Measurements from ENCODE around the gene MAGI2.

Gene MAGI2

DNA sequence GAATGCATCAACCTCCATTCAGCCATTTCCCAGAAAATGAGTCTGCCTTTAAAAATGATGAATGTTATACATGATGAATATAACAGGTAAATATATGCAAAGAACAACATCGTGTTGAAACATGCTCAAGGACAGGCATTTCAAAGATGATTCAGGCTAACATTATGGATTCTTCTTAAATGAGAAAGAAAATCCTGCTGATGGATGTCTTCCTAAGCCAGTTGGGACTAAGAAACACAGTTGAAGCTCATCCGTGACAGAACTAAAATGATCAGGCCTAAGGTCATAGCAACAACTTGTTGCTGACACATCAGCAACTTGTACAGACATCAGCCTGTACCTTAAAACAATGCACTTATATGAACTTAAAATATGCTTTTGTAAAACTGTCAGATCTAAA lies 267.9 kb downstream of the MAGI2 start:
- Histone ChIP-seq H3K4me3 (ENCODE audit: low read length) (no peak overlapping the region), H2AFZ (ENCODE audit: low read depth, low read length) (no peak overlapping the region), H3K4me1 (ENCODE audit: insufficient read depth, low read length) (no peaks in the 10 kb centered on the region), H3K27me3 (ENCODE audit: insufficient read depth, low read length) (no peaks in the 10 kb centered on the region), H3K9me3 (ENCODE audit: low read length) (no peaks in the 10 kb centered on the region), H3K36me3 (ENCODE audit: insufficient read depth, low read length) (no peaks in the 10 kb centered on the region)

DNA sequence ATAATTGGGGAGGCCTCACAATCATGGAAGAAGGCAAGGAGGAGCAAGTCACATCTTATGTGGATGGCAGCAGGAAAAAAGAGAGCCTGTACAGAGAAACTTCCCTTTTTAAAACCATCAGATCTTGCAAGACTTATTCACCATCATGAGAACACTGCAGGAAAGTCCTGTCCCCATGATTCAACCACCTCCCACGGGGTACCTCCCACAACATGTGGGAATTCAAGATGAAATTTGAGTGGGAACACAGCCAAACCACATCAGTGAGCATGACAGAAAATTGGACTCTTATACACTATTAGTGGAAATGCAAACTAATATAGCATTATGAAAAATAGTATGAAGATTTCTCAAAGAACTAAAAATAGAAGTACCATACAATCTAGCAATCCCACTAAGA lies 271.2 kb downstream of the MAGI2 start:
- H3K4me3 ChIP-seq (ENCODE audit: low read length), result no peak overlapping the region

DNA sequence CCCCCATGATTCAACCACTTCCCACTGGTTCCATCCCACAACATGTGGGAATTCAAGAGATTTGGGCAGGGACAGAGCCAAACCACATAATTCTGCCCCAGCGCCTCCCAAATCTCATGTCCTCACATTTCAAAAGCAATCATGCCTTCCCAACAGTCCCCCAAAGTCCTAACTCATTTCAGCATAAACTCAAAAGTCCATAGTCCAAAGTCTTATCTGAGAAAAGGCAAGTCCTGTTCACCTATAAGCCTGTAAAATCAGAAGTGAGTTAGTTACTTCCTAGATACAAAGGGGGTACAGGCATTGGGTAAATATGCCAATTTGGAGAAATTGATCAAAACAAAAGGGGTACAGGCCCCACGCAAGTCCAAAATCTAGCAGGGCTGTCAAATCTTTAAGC lies 272.9 kb downstream of the MAGI2 start:
- Histone ChIP-seq H3K4me1 (ENCODE audit: insufficient read depth, low read length) (no peaks in the 10 kb centered on the region), H3K27me3 (ENCODE audit: insufficient read depth, low read length) (no peaks in the 10 kb centered on the region), H3K9me3 (ENCODE audit: low read length) (no peaks in the 10 kb centered on the region), H3K36me3 (ENCODE audit: insufficient read depth, low read length) (no peaks in the 10 kb centered on the region), H2AFZ (ENCODE audit: low read depth, low read length) (no peak overlapping the region), H3K4me3 (ENCODE audit: low read length) (no peak overlapping the region)

More for the DNA sequence above, 271.2 kb downstream of the MAGI2 start:
- H3K27me3 ChIP-seq (ENCODE audit: insufficient read depth, low read length), result no peaks in the 10 kb centered on the region
- no peaks in the 10 kb centered on the region for H3K36me3 ChIP-seq (ENCODE audit: insufficient read depth, low read length)
- no peaks in the 10 kb centered on the region for H3K9me3 ChIP-seq (ENCODE audit: low read length)
- no peak overlapping the region for H2AFZ ChIP-seq (ENCODE audit: low read depth, low read length)
- H3K4me1 ChIP-seq (ENCODE audit: insufficient read depth, low read length), result no peaks in the 10 kb centered on the region

DNA sequence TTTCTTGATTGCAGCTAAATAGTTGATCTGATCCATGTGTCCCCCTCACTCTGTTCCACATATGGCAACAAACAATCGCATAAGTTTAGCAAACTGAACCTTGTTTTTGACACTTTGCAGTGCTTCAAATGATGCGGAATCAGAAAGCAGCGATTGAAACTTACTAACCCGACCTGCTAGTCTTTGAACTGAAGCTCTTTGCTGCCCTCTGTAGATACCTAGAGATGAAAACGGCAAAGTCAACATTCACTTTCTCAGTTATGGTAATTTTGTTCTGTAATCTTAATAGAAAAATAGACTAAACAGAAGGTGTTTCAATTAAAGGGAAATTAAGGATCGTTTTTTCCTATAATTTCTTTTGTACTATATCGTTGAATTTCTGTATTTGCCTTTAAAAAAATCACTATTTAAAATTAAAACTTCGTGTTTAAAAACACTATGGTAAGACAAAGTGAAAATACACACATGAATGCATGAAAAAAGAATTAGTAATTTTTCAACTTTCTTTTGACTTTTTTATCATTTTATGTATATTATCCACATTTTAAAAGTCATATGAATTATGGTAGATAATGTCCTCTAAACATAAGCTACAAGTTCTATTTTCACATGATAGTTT lies 276.5 kb downstream of the MAGI2 start:
- Histone ChIP-seq H3K4me3 (ENCODE audit: low read length) (no peak overlapping the region), H3K4me1 (ENCODE audit: insufficient read depth, low read length) (no peaks in the 10 kb centered on the region), H3K27me3 (ENCODE audit: insufficient read depth, low read length) (no peaks in the 10 kb centered on the region), H2AFZ (ENCODE audit: low read depth, low read length) (no peak overlapping the region), H3K36me3 (ENCODE audit: insufficient read depth, low read length) (no peaks in the 10 kb centered on the region), H3K9me3 (ENCODE audit: low read length) (no peaks in the 10 kb centered on the region)

DNA sequence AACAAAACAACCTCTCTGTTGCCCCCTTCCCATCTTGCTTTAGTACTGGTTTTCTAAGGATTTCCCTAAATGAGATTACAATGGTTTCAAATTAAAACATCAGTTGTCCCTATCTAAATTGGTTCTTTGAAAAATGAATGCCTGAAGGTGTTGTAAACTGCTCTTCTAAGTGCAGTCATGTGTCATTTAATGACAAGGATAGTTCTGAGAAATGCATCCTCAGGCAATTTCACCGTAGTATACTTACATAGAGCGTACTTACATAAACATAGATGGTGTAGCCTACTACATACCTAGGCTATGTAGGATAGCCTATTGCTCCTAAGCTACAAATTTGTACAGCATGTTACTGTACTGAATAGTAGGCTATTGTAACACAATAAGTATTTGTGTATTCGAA lies 278.1 kb downstream of the MAGI2 start:
- no peaks in the 10 kb centered on the region for H3K36me3 ChIP-seq (ENCODE audit: insufficient read depth, low read length)
- no peaks in the 10 kb centered on the region for H3K27me3 ChIP-seq (ENCODE audit: insufficient read depth, low read length)
- H3K9me3 ChIP-seq (ENCODE audit: low read length), result no peaks in the 10 kb centered on the region
- H3K4me3 ChIP-seq (ENCODE audit: low read length), result no peak overlapping the region
- no peak overlapping the region for H2AFZ ChIP-seq (ENCODE audit: low read depth, low read length)
- H3K4me1 ChIP-seq (ENCODE audit: insufficient read depth, low read length), result no peaks in the 10 kb centered on the region

GRCh38 chr7:79165225-79165624 lies 288.2 kb downstream of the MAGI2 start:
- Histone ChIP-seq H3K4me1 (ENCODE audit: insufficient read depth, low read length) (no peaks in the 10 kb centered on the region), H2AFZ (ENCODE audit: low read depth, low read length) (no peak overlapping the region), H3K4me3 (ENCODE audit: low read length) (no peak overlapping the region), H3K27me3 (ENCODE audit: insufficient read depth, low read length) (no peaks in the 10 kb centered on the region), H3K36me3 (ENCODE audit: insufficient read depth, low read length) (no peaks in the 10 kb centered on the region), H3K9me3 (ENCODE audit: low read length) (no peaks in the 10 kb centered on the region)

DNA sequence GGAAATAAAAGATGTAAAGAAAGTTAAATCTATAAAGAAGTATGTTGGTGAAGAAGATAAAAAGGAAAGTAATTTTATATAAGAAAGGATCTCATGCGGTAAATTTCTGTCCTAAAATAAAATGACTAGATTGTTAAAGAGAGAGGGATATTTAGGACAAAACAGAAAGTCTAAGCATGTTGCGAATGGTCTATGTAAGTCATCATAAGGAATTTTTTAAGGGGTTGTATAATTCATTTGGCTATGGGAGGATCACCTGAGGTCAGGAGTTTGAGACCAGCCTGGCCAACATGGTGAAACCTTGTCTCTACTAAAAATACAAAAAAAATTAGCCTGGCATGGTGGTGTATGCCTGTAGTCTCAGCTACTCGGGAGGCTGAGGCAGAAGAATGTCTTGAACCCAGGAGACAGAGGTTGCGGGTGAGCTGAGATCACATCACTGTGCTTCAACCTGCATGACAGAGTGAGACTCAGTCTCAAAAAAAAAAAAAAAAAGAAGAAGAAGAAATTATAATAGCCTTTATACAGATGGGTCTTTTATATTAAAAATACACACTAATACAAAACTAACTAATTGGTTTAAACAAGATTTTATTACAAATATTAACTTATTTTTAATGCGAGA lies 294.3 kb downstream of the MAGI2 start:
- no peaks in the 10 kb centered on the region for H3K36me3 ChIP-seq (ENCODE audit: insufficient read depth, low read length)
- no peak overlapping the region for H2AFZ ChIP-seq (ENCODE audit: low read depth, low read length)
- no peak overlapping the region for H3K4me3 ChIP-seq (ENCODE audit: low read length)
- H3K4me1 ChIP-seq (ENCODE audit: insufficient read depth, low read length), result peaks cover 2% of the 10 kb centered on the region
- no peaks in the 10 kb centered on the region for H3K27me3 ChIP-seq (ENCODE audit: insufficient read depth, low read length)
- H3K9me3 ChIP-seq (ENCODE audit: low read length), result no peaks in the 10 kb centered on the region

DNA sequence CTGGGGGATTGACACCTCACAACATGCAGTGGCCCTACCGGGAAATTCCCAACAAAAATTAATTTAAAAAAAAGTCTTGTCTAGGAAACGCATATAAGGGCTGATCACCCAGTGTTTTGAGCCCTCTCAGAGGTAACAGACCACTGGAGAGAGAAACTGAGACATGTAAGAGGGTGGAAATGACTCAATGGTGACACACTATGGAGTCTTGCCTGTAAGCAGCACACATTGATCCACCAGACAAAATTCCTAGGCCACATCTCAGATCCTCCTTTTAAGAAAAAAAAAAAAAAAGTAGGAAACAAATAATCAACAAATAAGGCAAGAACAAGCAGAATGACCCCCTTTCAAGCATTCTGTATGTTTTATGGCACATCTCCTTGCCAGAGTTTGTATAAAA lies 296.2 kb downstream of the MAGI2 start:
- peaks cover 2% of the 10 kb centered on the region for H3K4me1 ChIP-seq (ENCODE audit: insufficient read depth, low read length)
- H2AFZ ChIP-seq (ENCODE audit: low read depth, low read length), result no peak overlapping the region
- H3K36me3 ChIP-seq (ENCODE audit: insufficient read depth, low read length), result no peaks in the 10 kb centered on the region
- no peaks in the 10 kb centered on the region for H3K9me3 ChIP-seq (ENCODE audit: low read length)
- H3K4me3 ChIP-seq (ENCODE audit: low read length), result no peak overlapping the region
- no peaks in the 10 kb centered on the region for H3K27me3 ChIP-seq (ENCODE audit: insufficient read depth, low read length)

- no peak overlapping the region for H3K4me3 ChIP-seq (ENCODE audit: low read length)
- no peaks in the 10 kb centered on the region for H3K36me3 ChIP-seq (ENCODE audit: insufficient read depth, low read length)
- H3K4me1 ChIP-seq (ENCODE audit: insufficient read depth, low read length), result no peaks in the 10 kb centered on the region
- H2AFZ ChIP-seq (ENCODE audit: low read depth, low read length), result no peak overlapping the region
- H3K9me3 ChIP-seq (ENCODE audit: low read length), result no peaks in the 10 kb centered on the region
- H3K27me3 ChIP-seq (ENCODE audit: insufficient read depth, low read length), result no peaks in the 10 kb centered on the region
These were observed 303.6 kb downstream of the MAGI2 start for GRCh38 chr7:79149831-79150230.

DNA sequence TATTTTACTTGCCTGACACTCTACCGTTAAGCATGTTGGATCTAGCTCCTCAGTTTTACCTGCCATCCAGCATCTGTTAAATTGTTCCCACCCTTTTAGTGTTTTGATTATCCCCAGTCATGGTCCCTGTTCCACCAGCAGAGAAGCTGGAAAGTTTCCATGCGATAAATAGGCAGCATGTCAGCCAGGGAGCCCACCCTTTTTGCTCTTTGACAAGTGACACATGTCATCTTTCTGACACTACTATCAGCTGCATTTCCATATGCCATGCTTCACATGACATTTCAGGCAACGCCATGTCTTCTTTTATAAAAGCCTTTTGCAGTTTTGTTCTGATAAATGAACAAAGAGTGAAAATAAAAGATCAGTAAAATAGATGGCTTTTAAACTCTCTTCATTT lies 310.8 kb downstream of the MAGI2 start:
- no peaks in the 10 kb centered on the region for H3K27me3 ChIP-seq (ENCODE audit: insufficient read depth, low read length)
- no peaks in the 10 kb centered on the region for H3K4me1 ChIP-seq (ENCODE audit: insufficient read depth, low read length)
- H3K9me3 ChIP-seq (ENCODE audit: low read length), result no peaks in the 10 kb centered on the region
- no peaks in the 10 kb centered on the region for H3K36me3 ChIP-seq (ENCODE audit: insufficient read depth, low read length)
- no peak overlapping the region for H2AFZ ChIP-seq (ENCODE audit: low read depth, low read length)
- no peak overlapping the region for H3K4me3 ChIP-seq (ENCODE audit: low read length)

GRCh38 chr7:79141252-79141651 lies 312.2 kb downstream of the MAGI2 start:
- no peaks in the 10 kb centered on the region for H3K36me3 ChIP-seq (ENCODE audit: insufficient read depth, low read length)
- H3K4me3 ChIP-seq (ENCODE audit: low read length), result no peak overlapping the region
- no peak overlapping the region for H2AFZ ChIP-seq (ENCODE audit: low read depth, low read length)
- no peaks in the 10 kb centered on the region for H3K27me3 ChIP-seq (ENCODE audit: insufficient read depth, low read length)
- H3K9me3 ChIP-seq (ENCODE audit: low read length), result no peaks in the 10 kb centered on the region
- H3K4me1 ChIP-seq (ENCODE audit: insufficient read depth, low read length), result no peaks in the 10 kb centered on the region

GRCh38 chr7:79137942-79138341 lies 315.5 kb downstream of the MAGI2 start:
- Histone ChIP-seq H3K36me3 (ENCODE audit: insufficient read depth, low read length) (no peaks in the 10 kb centered on the region), H3K9me3 (ENCODE audit: low read length) (no peaks in the 10 kb centered on the region), H3K4me3 (ENCODE audit: low read length) (no peak overlapping the region), H2AFZ (ENCODE audit: low read depth, low read length) (no peak overlapping the region), H3K4me1 (ENCODE audit: insufficient read depth, low read length) (no peaks in the 10 kb centered on the region), H3K27me3 (ENCODE audit: insufficient read depth, low read length) (no peaks in the 10 kb centered on the region)

DNA sequence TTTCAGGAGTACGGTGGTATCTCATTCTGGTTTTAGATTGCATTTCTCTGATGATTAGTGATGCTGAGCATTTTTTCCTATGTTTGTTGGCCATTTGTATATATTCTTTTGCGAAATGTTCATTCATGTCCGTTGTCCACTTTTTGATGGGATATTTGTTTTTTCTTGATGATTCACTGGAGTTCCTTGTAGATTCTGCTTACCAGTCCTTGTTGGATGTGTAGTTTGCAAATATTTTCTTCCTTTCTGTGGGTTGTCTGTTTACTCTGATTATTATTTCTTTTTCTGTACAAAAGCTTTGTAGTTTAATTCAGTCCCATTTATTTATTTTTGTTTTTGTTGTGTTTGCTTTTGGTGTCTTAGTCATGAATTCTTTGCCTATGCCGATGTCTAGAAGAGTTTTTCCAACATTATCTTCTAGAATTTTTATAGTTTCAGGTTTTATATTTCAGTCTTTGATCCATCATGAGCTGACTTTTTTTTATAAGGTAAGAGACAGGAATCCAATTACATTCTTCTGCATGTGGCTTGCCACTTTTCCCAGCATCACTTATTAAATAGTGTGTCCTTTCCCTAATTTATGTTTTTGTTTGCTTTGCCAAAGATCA lies 320.5 kb downstream of the MAGI2 start:
- Histone ChIP-seq H3K27me3 (ENCODE audit: insufficient read depth, low read length) (no peaks in the 10 kb centered on the region), H3K4me1 (ENCODE audit: insufficient read depth, low read length) (no peaks in the 10 kb centered on the region), H3K4me3 (ENCODE audit: low read length) (no peak overlapping the region), H2AFZ (ENCODE audit: low read depth, low read length) (no peak overlapping the region), H3K36me3 (ENCODE audit: insufficient read depth, low read length) (no peaks in the 10 kb centered on the region), H3K9me3 (ENCODE audit: low read length) (no peaks in the 10 kb centered on the region)

GRCh38 chr7:79130715-79131114 lies 322.8 kb downstream of the MAGI2 start:
- Histone ChIP-seq H3K9me3 (ENCODE audit: low read length) (no peaks in the 10 kb centered on the region), H3K36me3 (ENCODE audit: insufficient read depth, low read length) (no peaks in the 10 kb centered on the region), H3K4me3 (ENCODE audit: low read length) (no peak overlapping the region), H2AFZ (ENCODE audit: low read depth, low read length) (no peak overlapping the region), H3K27me3 (ENCODE audit: insufficient read depth, low read length) (no peaks in the 10 kb centered on the region), H3K4me1 (ENCODE audit: insufficient read depth, low read length) (no peaks in the 10 kb centered on the region)
